Measurements from ENCODE around the gene PPIA.

DNA sequence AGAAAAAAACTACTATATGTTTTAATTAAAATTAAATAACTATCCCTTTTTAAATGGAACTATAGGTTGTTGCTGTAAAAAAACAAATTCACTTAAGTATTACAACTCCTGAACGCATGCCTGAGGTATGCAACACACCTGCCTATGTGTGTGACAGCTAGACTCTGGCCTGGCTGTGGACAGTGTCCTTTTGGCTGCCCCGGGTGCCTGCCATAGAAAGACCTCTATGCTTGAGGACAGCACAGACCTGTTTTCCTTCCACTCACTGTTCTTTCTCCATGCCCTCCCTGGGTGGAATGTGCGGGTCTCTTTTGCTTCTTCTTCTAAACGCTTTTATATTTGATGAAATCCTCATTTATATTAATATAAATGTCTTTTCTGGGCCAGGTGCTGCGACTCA lies 6.5 kb upstream of the PPIA start:
- no peak for TF ChIP-seq POLR2A (IDR thresholded peaks at IDR 0.05)
- TF ChIP-seq CTCF (IDR thresholded peaks at IDR 0.05), result no peak
- TF ChIP-seq POLR2AphosphoS5 (IDR thresholded peaks at IDR 0.05), result no peak

Data from prostate gland (tissue), 2 donors.